SK-N-SH (cell line): Measurements from ENCODE around the gene MYOM1. TPM values are rescaled to one million over a fixed set of nuclear protein-coding genes. Genes with fewer than 3 reads are reported as not detected.
A peak's percentile ranks its signal among the peaks of the same experiment; 100 is the strongest.

ENCODE experiments used
- CTCF ChIA-PET: fragments of 300-600, 350-600 bp; formaldehyde crosslinking; extraction: SDS; loops from one replicate; lab custom pipeline; 2021; lab: Yijun Ruan, JAX
- POLR2A ChIA-PET: fragments of 350-600 bp; sonication (Branson Sonifier 250); formaldehyde crosslinking; extraction: SDS; loops from one replicate; lab custom pipeline; 2020; ENCODE audit warnings: antibody characterized with exemption, inconsistent platforms; lab: Yijun Ruan, JAX
- DNase-seq: peaks from one replicate; pipeline ENCODE4 v3.0.0; 2012
- H2AFZ ChIP-seq: fragments of 200-600 bp; sonication (generic); 2 replicates; pipeline ENCODE4 v1.8.1; 2016; ENCODE audit warnings: antibody characterized with exemption, mild to moderate bottlenecking, low read depth
- H3F3A ChIP-seq: fragments of 200-600 bp; sonication (generic); replicated peaks from 2 replicates; pipeline ENCODE3; 2016; ENCODE audit warnings: antibody characterized with exemption, mild to moderate bottlenecking; ENCODE audit not compliant: insufficient read depth
- H3K27ac ChIP-seq, 2 experiments: fragments of 200-500 bp in 1 of 2; fragments of 200-600 bp in 1 of 2; sonication (Bioruptor generic) in 1 of 2; sonication (generic), shearing (Covaris generic) in 1 of 2; 2 replicates each; pipeline versions ENCODE4 v1.5.1 to v1.6.1; 2014 to 2016; ENCODE audit warnings: low read depth in 2 of 2, inconsistent platforms in 1 of 2, low read length in 1 of 2, mild to moderate bottlenecking in 1 of 2, mixed read lengths in 1 of 2
- H3K27me3 ChIP-seq: fragments of 200-600 bp; sonication (generic), shearing (Covaris generic); 2 replicates; pipeline ENCODE4 v1.6.1; 2016; ENCODE audit warnings: mixed run types; ENCODE audit not compliant: insufficient read depth
- H3K36me3 ChIP-seq, 2 experiments: fragments of 200-500 bp in 1 of 2; fragments of 200-600 bp in 1 of 2; sonication (Bioruptor generic) in 1 of 2; sonication (generic) in 1 of 2; replicated peaks in 1 of 2; 2 replicates each; pipeline versions ENCODE3 to v1.5.1; 2014 to 2016; ENCODE audit warnings: low read length in 1 of 2, mild to moderate bottlenecking in 1 of 2; ENCODE audit not compliant: insufficient read depth in 2 of 2, control insufficient read depth in 1 of 2
- H3K4me1 ChIP-seq, 2 experiments: fragments of 200-500 bp in 1 of 2; fragments of 200-600 bp in 1 of 2; sonication (Bioruptor generic) in 1 of 2; sonication (generic), shearing (Covaris generic) in 1 of 2; 2 replicates each; pipeline versions ENCODE4 v1.5.1 to v1.6.1; 2014 to 2016; ENCODE audit warnings: low read depth in 1 of 2, low read length in 1 of 2, mixed run types in 1 of 2; ENCODE audit not compliant: insufficient read depth in 2 of 2, control insufficient read depth in 1 of 2
- H3K4me2 ChIP-seq: fragments of 200-600 bp; sonication (generic), shearing (Covaris generic); 2 replicates; pipeline ENCODE4 v1.6.1; 2017; ENCODE audit warnings: mixed run types
- H3K4me3 ChIP-seq, 2 experiments: fragments of 200-500 bp in 1 of 2; fragments of 200-600 bp in 1 of 2; sonication (Bioruptor generic) in 1 of 2; sonication (generic), shearing (Covaris generic) in 1 of 2; 2 replicates each; pipeline versions ENCODE4 v1.5.1 to v1.8.1; 2014 to 2016; ENCODE audit warnings: low read depth in 2 of 2, inconsistent platforms in 1 of 2, low read length in 1 of 2, mild to moderate bottlenecking in 1 of 2, mixed read lengths in 1 of 2, moderate library complexity in 1 of 2
- H3K79me2 ChIP-seq: fragments of 200-600 bp; sonication (generic); 2 replicates; pipeline ENCODE4 v1.8.1; 2017; ENCODE audit warnings: mild to moderate bottlenecking; ENCODE audit not compliant: insufficient read depth
- H3K9ac ChIP-seq: fragments of 200-600 bp; sonication (generic); 2 replicates; pipeline ENCODE4 v1.6.1; 2017; ENCODE audit warnings: mixed run types
- H3K9me2 ChIP-seq: fragments of 200-600 bp; sonication (generic); 2 replicates; pipeline ENCODE4 v1.6.1; 2017; ENCODE audit warnings: mixed run types
- H3K9me3 ChIP-seq: fragments of 200-600 bp; sonication (generic); 2 replicates; pipeline ENCODE4 v1.6.1; 2017; ENCODE audit warnings: mixed run types, mild to moderate bottlenecking, moderate library complexity
- H4K20me1 ChIP-seq: fragments of 200-600 bp; sonication (generic); 2 replicates; pipeline ENCODE4 v1.6.1; 2017; ENCODE audit warnings: mild to moderate bottlenecking, mixed run types; ENCODE audit not compliant: insufficient read depth
- EZH2phosphoT487 ChIP-seq: fragments of 200-600 bp; sonication (generic); IDR thresholded peaks from 2 replicates; pipeline ENCODE4 v1.6.1; 2017; ENCODE audit warnings: low read depth, mixed run types, mild to moderate bottlenecking, antibody characterized with exemption, moderate library complexity, borderline replicate concordance
- GATA2 ChIP-seq: sonication (generic); formaldehyde crosslinking; IDR thresholded peaks from 2 replicates; pipeline ENCODE4 v1.5.0; 2020; ENCODE audit warnings: mild to moderate bottlenecking, missing genetic modification reagents
- JUND ChIP-seq: IDR thresholded peaks from 2 replicates; pipeline ENCODE4 v1.4.0; 2012
- MEF2A ChIP-seq: IDR thresholded peaks from 2 replicates; pipeline ENCODE4 v1.4.0; 2012; ENCODE audit warnings: low read depth, borderline replicate concordance
- MXI1 ChIP-seq: IDR thresholded peaks from 2 replicates; pipeline ENCODE4 v1.6.1; 2012; ENCODE audit warnings: mild to moderate bottlenecking, low read depth, low read length, improper control_type of control experiment
- POLR2AphosphoS5 ChIP-seq: IDR thresholded peaks from 2 replicates; pipeline ENCODE4 v1.6.1; 2012; ENCODE audit warnings: low read depth, low read length
- RXRA ChIP-seq: IDR thresholded peaks from 2 replicates; pipeline ENCODE4 v1.4.0; 2012; ENCODE audit warnings: low read depth, mild to moderate bottlenecking, borderline replicate concordance
- TAF1 ChIP-seq: IDR thresholded peaks from 2 replicates; pipeline ENCODE4 v1.6.1; 2012; ENCODE audit warnings: low read depth, mild to moderate bottlenecking, low read length, moderate library complexity, borderline replicate concordance
- TCF12 ChIP-seq: IDR thresholded peaks from 2 replicates; pipeline ENCODE4 v1.4.0; 2012
- USF1 ChIP-seq: IDR thresholded peaks from 2 replicates; pipeline ENCODE4 v1.4.0; 2012; ENCODE audit warnings: low read depth, borderline replicate concordance
- WGBS: methylation state at CpG from one replicate; pipeline ENCODE4 v1.1.6; 2017; ENCODE audit warnings: low lambda C conversion rate; 5-methylcytosine and 5-hydroxymethylcytosine counted together
- polyA plus RNA-seq, 3 experiments: library from polyadenylated mRNA; depleted of rRNA; stranded (reverse); fragments of >200 nt; gene quantifications; 2 replicates each; pipeline ENCODE4 v1.2.3, GENCODE V29; 2012
- TF ChIP-seq, protein P1 (sequence below): IDR thresholded peaks from 2 replicates; pipeline ENCODE4; 2012
- TF ChIP-seq, protein P2 (sequence below): fragments of 200-600 bp; sonication (generic); IDR thresholded peaks from 2 replicates; pipeline ENCODE4 v1.6.1; 2017; ENCODE audit warnings: antibody characterized with exemption, mild to moderate bottlenecking, moderate library complexity

The MYOM1 gene
- polyA plus RNA-seq, 1 of the 3 experiments (the other 2 are of a cell fraction): 0.07 TPM

DNA sequence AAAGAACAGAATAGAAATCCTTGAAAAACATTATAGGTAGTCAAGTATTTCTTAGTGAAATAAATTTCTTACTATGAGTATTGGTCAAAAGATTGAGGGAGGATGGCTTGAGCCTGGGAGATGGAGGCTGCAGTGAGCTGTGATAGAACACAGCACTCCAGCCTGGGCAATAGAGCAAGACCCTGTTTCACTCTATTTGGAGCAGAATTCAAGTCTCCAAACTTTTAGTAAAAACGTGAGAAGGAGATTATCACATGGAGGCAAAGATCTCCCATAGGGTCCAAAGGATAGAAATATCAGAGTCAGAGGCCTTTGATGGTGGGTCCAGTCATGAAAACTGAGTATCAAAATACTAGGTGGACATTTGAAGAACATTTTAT lies 25.4 kb upstream of the MYOM1 start:
- H4K20me1 ChIP-seq: peaks cover 4% of the 10 kb centered on the region
- no peak overlapping the region for H2AFZ ChIP-seq
- H3K4me3 ChIP-seq: peak overlapping the region in 1 of 2 experiments; percentile 56; a peak in 3 of 4 replicates
- H3K4me1 ChIP-seq: peaks cover 10 to 11% of the 10 kb centered on the region in 2 experiments; a peak in 3 of 4 replicates
- no peaks in the 10 kb centered on the region for H3K9me2 ChIP-seq
- WGBS: 92% methylated on average over 1 of the region's 1 CpG
- CTCF ChIA-PET: interaction anchor here (1.4 to 3.4 kb wide), 26 partner anchors 11 to 699 kb away, joined by 3 to 38 read pairs (median 8); partner anchors contain the start of genes METTL4, MYOM1, NDC80 and SMCHD1
- POLR2A ChIA-PET: no interaction called here
- H3K27ac ChIP-seq: no peak overlapping the region
- no peak for TF ChIP-seq MXI1
- TF ChIP-seq USF1: no peak
- no peak for TF ChIP-seq RXRA
- no peak for TF ChIP-seq GATA2
- TF ChIP-seq TCF12: no peak
- TF ChIP-seq, protein P1, sequence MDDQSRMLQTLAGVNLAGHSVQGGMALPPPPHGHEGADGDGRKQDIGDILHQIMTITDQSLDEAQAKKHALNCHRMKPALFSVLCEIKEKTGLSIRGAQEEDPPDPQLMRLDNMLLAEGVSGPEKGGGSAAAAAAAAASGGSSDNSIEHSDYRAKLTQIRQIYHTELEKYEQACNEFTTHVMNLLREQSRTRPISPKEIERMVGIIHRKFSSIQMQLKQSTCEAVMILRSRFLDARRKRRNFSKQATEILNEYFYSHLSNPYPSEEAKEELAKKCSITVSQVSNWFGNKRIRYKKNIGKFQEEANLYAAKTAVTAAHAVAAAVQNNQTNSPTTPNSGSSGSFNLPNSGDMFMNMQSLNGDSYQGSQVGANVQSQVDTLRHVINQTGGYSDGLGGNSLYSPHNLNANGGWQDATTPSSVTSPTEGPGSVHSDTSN: no peak
- no peak for TF ChIP-seq JUND
- TF ChIP-seq TAF1: no peak
- TF ChIP-seq MEF2A: no peak
- TF ChIP-seq, all 33 proteins: peak for 0
- peaks cover 36% of the 10 kb centered on the region for H3K79me2 ChIP-seq
- peaks cover 27% of the 10 kb centered on the region for H3F3A ChIP-seq
- peaks cover 0 to 5% of the 10 kb centered on the region in 2 experiments for H3K36me3 ChIP-seq
- no peaks in the 10 kb centered on the region for H3K9me3 ChIP-seq
- H3K9ac ChIP-seq: no peak overlapping the region
- no peak for DNase-seq
- H3K27me3 ChIP-seq: no peaks in the 10 kb centered on the region
- H3K4me2 ChIP-seq: peak overlapping the region; percentile 83; the same call in 1 of the 2 replicates

DNA sequence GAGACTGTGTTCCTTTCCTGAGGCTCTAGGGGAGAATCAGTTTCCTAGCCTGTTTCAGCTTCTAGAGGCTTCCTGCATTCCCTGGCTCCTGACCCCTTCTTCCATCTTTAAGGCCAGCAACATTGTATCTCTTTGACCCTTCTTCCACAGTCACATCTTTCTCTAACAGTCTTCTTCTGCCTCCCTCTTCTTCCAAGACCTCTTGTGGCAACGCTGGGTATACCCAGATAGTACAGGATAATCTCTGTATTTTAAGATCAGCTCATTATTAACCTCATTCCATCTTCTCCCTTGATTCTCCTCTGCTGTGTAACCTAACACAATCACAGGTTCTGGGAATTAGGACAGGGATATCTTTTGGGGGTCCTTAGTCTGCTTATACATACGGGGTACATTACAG lies 19.0 kb upstream of the MYOM1 start:
- 36% methylated on average over 2 of the region's 2 CpGs for WGBS
- Histone ChIP-seq H3K9me2 (no peaks in the 10 kb centered on the region), H3K4me2 (no peak overlapping the region), H3K4me3 (no peak overlapping the region), H3K4me1 (no peaks in the 10 kb centered on the region), H3K27ac (no peak overlapping the region), H3F3A (peaks cover 3% of the 10 kb centered on the region), H2AFZ (no peak overlapping the region), H3K36me3 (no peaks in the 10 kb centered on the region), H3K79me2 (no peaks in the 10 kb centered on the region), H3K27me3 (no peaks in the 10 kb centered on the region), H3K9ac (no peak overlapping the region), H3K9me3 (no peaks in the 10 kb centered on the region), H4K20me1 (no peaks in the 10 kb centered on the region)
- no peak for DNase-seq
- no peak for TF ChIP-seq EZH2phosphoT487
- TF ChIP-seq POLR2AphosphoS5: no peak
- TF ChIP-seq, protein P2, sequence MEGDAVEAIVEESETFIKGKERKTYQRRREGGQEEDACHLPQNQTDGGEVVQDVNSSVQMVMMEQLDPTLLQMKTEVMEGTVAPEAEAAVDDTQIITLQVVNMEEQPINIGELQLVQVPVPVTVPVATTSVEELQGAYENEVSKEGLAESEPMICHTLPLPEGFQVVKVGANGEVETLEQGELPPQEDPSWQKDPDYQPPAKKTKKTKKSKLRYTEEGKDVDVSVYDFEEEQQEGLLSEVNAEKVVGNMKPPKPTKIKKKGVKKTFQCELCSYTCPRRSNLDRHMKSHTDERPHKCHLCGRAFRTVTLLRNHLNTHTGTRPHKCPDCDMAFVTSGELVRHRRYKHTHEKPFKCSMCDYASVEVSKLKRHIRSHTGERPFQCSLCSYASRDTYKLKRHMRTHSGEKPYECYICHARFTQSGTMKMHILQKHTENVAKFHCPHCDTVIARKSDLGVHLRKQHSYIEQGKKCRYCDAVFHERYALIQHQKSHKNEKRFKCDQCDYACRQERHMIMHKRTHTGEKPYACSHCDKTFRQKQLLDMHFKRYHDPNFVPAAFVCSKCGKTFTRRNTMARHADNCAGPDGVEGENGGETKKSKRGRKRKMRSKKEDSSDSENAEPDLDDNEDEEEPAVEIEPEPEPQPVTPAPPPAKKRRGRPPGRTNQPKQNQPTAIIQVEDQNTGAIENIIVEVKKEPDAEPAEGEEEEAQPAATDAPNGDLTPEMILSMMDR: peak; percentile 19; the same call in 1 of the 2 replicates
- POLR2A ChIA-PET: no interaction called here
- CTCF ChIA-PET: interaction anchor here (0.8 to 1.0 kb wide), 2 partner anchors 87 to 319 kb away, joined by 3 read pairs; no protein-coding TSS in a partner anchor
